Breast epithelium (tissue), 4 donors: ENCODE results near the gene ARHGDIG. TPM values are rescaled to one million over a fixed set of nuclear protein-coding genes. Genes with fewer than 3 reads are reported as not detected.
"Not testable (repeated sequence)": the region's sequence is repeated elsewhere in the genome, so short reads cannot be mapped to it uniquely, and the experiment has no call there.

Experiments
- DNase-seq, 2 donors: peaks; one replicate each; pipeline ENCODE4 v3.0.0-alpha.2; 2019; ENCODE audit warnings: low spot score in 2 of 2
- H3K27ac ChIP-seq, 2 donors: fragments of 200-600 bp; sonication (generic) in 1 of 2; one replicate each; pipeline ENCODE4 v1.5.1; 2016 to 2019; ENCODE audit warnings: mild to moderate bottlenecking in 1 of 2
- H3K27me3 ChIP-seq, 2 donors: fragments of 200-600 bp; sonication (generic) in 1 of 2; one replicate each; pipeline versions ENCODE4 v1.5.1 to v1.6.0; 2017 to 2019; ENCODE audit warnings: control low read depth in 1 of 2, mild to moderate bottlenecking in 1 of 2
- H3K36me3 ChIP-seq: fragments of 200-600 bp; one replicate; pipeline ENCODE4 v1.5.1; 2019
- H3K4me1 ChIP-seq, 2 donors: fragments of 200-600 bp; sonication (generic); one replicate each; pipeline ENCODE4 v1.5.1; 2016 to 2019; ENCODE audit warnings: control low read depth in 1 of 2
- H3K4me3 ChIP-seq, 3 donors: fragments of 200-600 bp; sonication (generic); 1 replicate in 2 of 3; 2 replicates in 1 of 3; pipeline ENCODE4 v1.5.1; 2016 to 2019; ENCODE audit warnings: mild to moderate bottlenecking in 3 of 3, moderate library complexity in 2 of 3
- H3K9me3 ChIP-seq, 2 donors: fragments of 200-600 bp; sonication (generic) in 1 of 2; one replicate each; pipeline ENCODE4 v1.5.1; 2016 to 2019; ENCODE audit warnings: control low read depth in 1 of 2
- POLR2A ChIP-seq: fragments of 450-650 bp; IDR thresholded peaks from one replicate; pipeline ENCODE4 v1.6.1; 2016; ENCODE audit warnings: antibody characterized with exemption, mild to moderate bottlenecking, moderate library complexity
- POLR2AphosphoS5 ChIP-seq, 3 donors: sonication (generic); formaldehyde crosslinking; IDR thresholded peaks; one replicate each; pipeline ENCODE4 v1.6.1; 2017; ENCODE audit warnings: antibody characterized with exemption in 3 of 3
- intact Hi-C: fragments of 100-400 bp; cut with DNase I; formaldehyde crosslinking; loops from one replicate; pipeline ENCODE4 v1.15.1; 2023; ENCODE audit warnings: low total_unique reads
- total RNA-seq, 3 donors: library from RNA; depleted of rRNA; stranded (reverse); fragments of >200 nt; gene quantifications; one replicate each; pipeline ENCODE4 v1.1.0, GENCODE V29; 2016
- TF ChIP-seq, protein P1 (sequence below), 3 donors: fragments of 450-650 bp; IDR thresholded peaks; one replicate each; pipeline ENCODE4 v1.5.1; 2016 to 2017; ENCODE audit warnings: antibody characterized with exemption in 3 of 3, mild to moderate bottlenecking in 3 of 3, moderate library complexity in 3 of 3

The ARHGDIG gene
- total RNA-seq, 3 donors from 2014 or later = 0.80 to 2.3 (median 1.6) TPM

DNA sequence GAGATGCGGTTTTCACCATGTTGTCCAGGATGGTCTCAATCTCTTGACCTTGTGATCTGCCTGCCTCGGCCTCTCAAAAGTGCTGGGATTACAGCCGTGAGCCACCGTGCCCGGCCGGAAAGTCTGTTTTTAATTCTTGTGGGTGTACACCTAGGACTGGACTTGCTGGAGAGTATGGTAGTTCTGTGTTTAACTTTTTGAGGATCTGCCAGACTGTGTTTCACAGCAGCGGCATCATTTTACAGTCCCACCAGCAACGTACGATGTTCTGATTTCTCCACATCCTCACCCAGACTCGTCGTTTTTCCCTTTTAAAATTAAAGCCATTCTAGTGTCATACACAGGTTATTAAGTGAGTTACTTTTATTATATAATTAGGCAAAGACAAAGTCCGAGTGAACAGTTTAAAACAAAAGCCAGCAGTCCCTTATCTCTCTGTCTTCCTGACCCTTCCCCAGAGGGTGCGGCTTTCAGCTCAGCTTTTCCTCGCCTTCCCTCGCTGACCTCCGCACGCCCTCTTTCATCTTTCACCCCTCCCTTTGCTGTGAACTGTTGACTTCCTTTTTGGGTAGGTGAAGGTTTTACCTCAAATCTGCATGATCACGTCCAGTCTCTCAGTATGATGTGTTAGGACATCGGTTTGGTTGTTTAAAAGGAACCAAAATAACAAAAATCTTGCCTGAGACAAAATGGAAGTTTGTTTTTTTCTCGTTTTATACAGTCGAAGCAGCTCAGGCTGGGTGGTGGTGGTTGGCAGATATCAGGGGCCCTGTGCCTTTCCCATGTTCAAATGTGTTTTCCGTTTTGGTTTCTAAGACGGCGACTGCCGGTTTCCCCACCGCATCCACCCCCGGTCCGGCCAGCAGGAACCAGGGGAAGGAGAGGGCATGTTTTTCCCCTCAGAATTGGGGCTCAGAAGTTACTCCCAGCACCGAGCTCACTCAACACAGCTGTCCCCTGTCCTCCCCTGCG, 27.7 kb upstream of the ARHGDIG start:
- intact Hi-C loops = no loop called here
- no peak overlapping the region for H3K27ac ChIP-seq
- TF ChIP-seq, protein P1, sequence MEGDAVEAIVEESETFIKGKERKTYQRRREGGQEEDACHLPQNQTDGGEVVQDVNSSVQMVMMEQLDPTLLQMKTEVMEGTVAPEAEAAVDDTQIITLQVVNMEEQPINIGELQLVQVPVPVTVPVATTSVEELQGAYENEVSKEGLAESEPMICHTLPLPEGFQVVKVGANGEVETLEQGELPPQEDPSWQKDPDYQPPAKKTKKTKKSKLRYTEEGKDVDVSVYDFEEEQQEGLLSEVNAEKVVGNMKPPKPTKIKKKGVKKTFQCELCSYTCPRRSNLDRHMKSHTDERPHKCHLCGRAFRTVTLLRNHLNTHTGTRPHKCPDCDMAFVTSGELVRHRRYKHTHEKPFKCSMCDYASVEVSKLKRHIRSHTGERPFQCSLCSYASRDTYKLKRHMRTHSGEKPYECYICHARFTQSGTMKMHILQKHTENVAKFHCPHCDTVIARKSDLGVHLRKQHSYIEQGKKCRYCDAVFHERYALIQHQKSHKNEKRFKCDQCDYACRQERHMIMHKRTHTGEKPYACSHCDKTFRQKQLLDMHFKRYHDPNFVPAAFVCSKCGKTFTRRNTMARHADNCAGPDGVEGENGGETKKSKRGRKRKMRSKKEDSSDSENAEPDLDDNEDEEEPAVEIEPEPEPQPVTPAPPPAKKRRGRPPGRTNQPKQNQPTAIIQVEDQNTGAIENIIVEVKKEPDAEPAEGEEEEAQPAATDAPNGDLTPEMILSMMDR (IDR thresholded peaks at IDR 0.05) = no peak
- TF ChIP-seq POLR2AphosphoS5 (IDR thresholded peaks at IDR 0.05) = no peak
- no peak for TF ChIP-seq POLR2A
- H3K36me3 ChIP-seq = no peaks in the 10 kb centered on the region
- no peak for DNase-seq
- H3K9me3 ChIP-seq = no peaks in the 10 kb centered on the region
- no peaks in the 10 kb centered on the region for H3K4me1 ChIP-seq
- H3K4me3 ChIP-seq = peak overlapping the region in 1 of 3 donors; percentile 3
- no peaks in the 10 kb centered on the region for H3K27me3 ChIP-seq

DNA sequence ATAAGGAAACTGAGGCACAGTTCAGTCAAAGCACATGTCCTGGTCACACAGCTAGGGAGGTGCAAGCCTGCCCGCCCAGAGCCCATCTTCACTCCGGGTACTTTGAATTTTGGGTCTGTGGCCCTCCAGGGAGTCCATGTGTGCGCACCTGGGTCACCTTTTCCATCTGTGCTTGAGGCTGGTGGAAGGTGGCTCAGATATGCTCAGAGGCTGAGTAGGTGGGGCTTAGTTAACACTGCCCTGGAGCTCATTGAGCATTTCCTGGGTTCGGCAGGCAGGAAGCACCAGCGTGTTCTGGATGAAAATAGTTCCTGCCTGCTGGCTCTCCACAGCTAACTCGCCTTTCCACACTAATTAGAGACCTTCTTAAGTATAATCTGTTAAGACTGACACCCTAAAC, 26.6 kb upstream of the ARHGDIG start:
- H3K27ac ChIP-seq = no peak overlapping the region
- H3K4me1 ChIP-seq = no peaks in the 10 kb centered on the region
- TF ChIP-seq POLR2A (no peak), POLR2AphosphoS5 (IDR thresholded peaks at IDR 0.05) (no peak)
- TF ChIP-seq, protein P1 (IDR thresholded peaks at IDR 0.05) = no peak
- intact Hi-C loops = no loop called here
- DNase-seq = no peak
- no peaks in the 10 kb centered on the region for H3K9me3 ChIP-seq
- H3K27me3 ChIP-seq = no peaks in the 10 kb centered on the region
- no peak overlapping the region for H3K4me3 ChIP-seq
- no peaks in the 10 kb centered on the region for H3K36me3 ChIP-seq

DNA sequence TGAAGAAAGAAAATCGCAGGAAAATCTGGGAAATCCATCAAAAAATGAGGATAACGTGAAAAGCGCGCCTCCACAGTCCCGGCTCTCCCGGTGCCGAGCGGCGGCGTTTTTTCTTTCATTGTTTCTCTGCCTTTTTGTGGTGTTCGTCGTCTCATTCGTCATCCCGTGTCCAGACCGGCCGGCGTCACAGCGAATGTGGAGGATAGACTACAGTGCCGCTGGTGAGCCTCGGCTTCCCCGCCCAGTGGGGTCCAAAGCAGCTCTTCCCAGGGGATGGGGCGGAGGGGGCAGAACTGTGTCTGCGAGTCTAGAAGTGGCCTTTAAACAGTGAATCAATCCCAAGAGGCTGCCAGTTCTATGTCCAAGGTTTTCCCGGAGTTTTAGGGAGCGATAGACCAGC, 25.9 kb upstream of the ARHGDIG start:
- TF ChIP-seq POLR2A (no peak), POLR2AphosphoS5 (IDR thresholded peaks at IDR 0.05) (no peak)
- TF ChIP-seq, protein P1 (IDR thresholded peaks at IDR 0.05) = no peak
- no peaks in the 10 kb centered on the region for H3K36me3 ChIP-seq
- no peaks in the 10 kb centered on the region for H3K27me3 ChIP-seq

DNA sequence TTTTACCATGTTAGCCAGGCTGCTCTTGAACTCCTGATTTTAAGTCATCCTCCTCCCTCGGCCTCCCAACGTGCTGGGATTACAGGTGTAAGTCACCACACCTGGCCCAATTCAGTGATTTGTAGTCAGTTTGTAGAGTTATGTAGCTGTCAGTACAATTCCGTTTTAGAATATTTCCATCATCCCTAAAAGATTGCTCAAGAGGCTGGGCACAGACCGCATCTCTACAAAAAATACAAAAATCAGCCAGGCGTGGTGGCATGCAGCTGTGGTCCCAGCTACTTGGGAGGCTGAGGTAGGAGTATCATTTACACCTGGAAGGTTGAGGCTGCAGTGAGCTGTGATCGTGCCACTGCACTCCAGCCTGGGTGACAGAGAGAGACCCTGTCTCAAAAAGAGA, 25.2 kb upstream of the ARHGDIG start:
- no peak for DNase-seq
- Histone ChIP-seq H3K27ac (no peak overlapping the region), H3K9me3 (no peaks in the 10 kb centered on the region), H3K36me3 (peaks cover 6% of the 10 kb centered on the region), H3K4me3 (no peak overlapping the region), H3K4me1 (no peaks in the 10 kb centered on the region), H3K27me3 (no peaks in the 10 kb centered on the region)
- TF ChIP-seq, protein P1 (IDR thresholded peaks at IDR 0.05) = no peak
- TF ChIP-seq POLR2A = no peak
- no peak for TF ChIP-seq POLR2AphosphoS5 (IDR thresholded peaks at IDR 0.05)
- intact Hi-C loops = no loop called here

More for the DNA sequence above, 25.9 kb upstream of the ARHGDIG start:
- no peaks in the 10 kb centered on the region for H3K4me1 ChIP-seq
- intact Hi-C loops = no loop called here
- no peak overlapping the region for H3K4me3 ChIP-seq
- H3K9me3 ChIP-seq = no peaks in the 10 kb centered on the region
- no peak overlapping the region for H3K27ac ChIP-seq
- DNase-seq = no peak

DNA sequence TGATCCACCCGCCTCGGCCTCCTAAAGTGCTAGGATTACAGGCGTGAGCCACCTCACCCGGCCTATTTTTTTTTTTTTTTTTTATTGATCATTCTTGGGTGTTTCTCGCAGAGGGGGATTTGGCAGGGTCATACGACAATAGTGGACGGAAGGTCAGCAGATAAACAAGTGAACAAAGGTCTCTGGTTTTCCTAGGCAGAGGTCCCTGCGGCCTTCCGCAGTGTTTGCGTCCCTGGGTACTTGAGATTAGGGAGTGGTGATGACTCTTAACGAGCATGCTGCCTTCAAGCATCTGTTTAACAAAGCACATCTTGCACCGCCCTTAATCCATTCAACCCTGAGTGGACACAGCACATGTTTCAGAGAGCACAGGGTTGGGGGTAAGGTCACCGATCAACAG, 22.3 kb upstream of the ARHGDIG start:
- H3K9me3 ChIP-seq, intact Hi-C loops: not testable (repeated sequence)
- peaks cover 17% of the 10 kb centered on the region for H3K36me3 ChIP-seq

More for the DNA sequence above, 22.3 kb upstream of the ARHGDIG start:
- H3K27me3 ChIP-seq, H3K4me3 ChIP-seq, H3K27ac ChIP-seq, H3K4me1 ChIP-seq, DNase-seq: not testable (repeated sequence)
